ENCODE data around the gene PLXNB1.

Gene PLXNB1

GRCh38 chr3:48416546-48416945 is 13.3 kb downstream of the PLXNB1 start:
- DNase-seq: no peak

GRCh38 chr3:48416091-48416505 is 13.8 kb downstream of the PLXNB1 start:
- no peak for DNase-seq

GRCh38 chr3:48415251-48415953 is 14.5 kb downstream of the PLXNB1 start:
- DNase-seq: no peak

GRCh38 chr3:48414376-48415250 is 15.3 kb downstream of the PLXNB1 start:
- no peak for DNase-seq

- no peak for DNase-seq
Observed at GRCh38 chr3:48413611-48414010, 16.3 kb downstream of the PLXNB1 start.

GRCh38 chr3:48413086-48413485 is 16.8 kb downstream of the PLXNB1 start:
- no peak for DNase-seq

GRCh38 chr3:48412375-48413001 is 17.4 kb downstream of the PLXNB1 start:
- no peak for DNase-seq

- no peak for DNase-seq
Observed at GRCh38 chr3:48411606-48412374, 18.1 kb downstream of the PLXNB1 start.

GRCh38 chr3:48411041-48411588 is 18.8 kb downstream of the PLXNB1 start:
- DNase-seq: no peak

- no peak for DNase-seq
Observed at GRCh38 chr3:48410205-48411040, 19.5 kb downstream of the PLXNB1 start.

- DNase-seq: no peak
Observed at GRCh38 chr3:48409291-48410201, 20.3 kb downstream of the PLXNB1 start.

- DNase-seq: no peak
Observed at GRCh38 chr3:48408823-48409281, 21.0 kb downstream of the PLXNB1 start.

GRCh38 chr3:48407542-48408099 is 22.3 kb downstream of the PLXNB1 start:
- DNase-seq: no peak

- no peak for DNase-seq
Observed at GRCh38 chr3:48406443-48407431, 23.1 kb downstream of the PLXNB1 start.

- DNase-seq: no peak
Observed at GRCh38 chr3:48405971-48406370, 23.9 kb downstream of the PLXNB1 start.

GRCh38 chr3:48405343-48405881 is 24.5 kb downstream of the PLXNB1 start:
- DNase-seq: no peak

- no peak for DNase-seq
Observed at GRCh38 chr3:48404440-48405342, 25.2 kb downstream of the PLXNB1 start.
